HUES64 (cell line): ENCODE results near the gene IMPG1.
"Not testable (repeated sequence)": the region's sequence is repeated elsewhere in the genome, so short reads cannot be mapped to it uniquely, and the experiment has no call there.

Experiments
- H3K27ac ChIP-seq: 2 replicates; pipeline ENCODE4 v1.7.0; 2013; ENCODE audit warnings: low read depth, low read length, inconsistent platforms
- H3K27me3 ChIP-seq: 2 replicates; pipeline ENCODE4 v1.6.1; 2013; ENCODE audit warnings: mild to moderate bottlenecking, low read length; ENCODE audit not compliant: insufficient read depth
- H3K36me3 ChIP-seq: 2 replicates; pipeline ENCODE4 v1.6.1; 2013; ENCODE audit warnings: mild to moderate bottlenecking, low read length; ENCODE audit not compliant: insufficient read depth
- H3K4me1 ChIP-seq: 2 replicates; pipeline ENCODE4 v1.6.1; 2013; ENCODE audit warnings: mild to moderate bottlenecking, low read length, moderate library complexity; ENCODE audit not compliant: insufficient read depth
- H3K4me3 ChIP-seq: 2 replicates; pipeline ENCODE4 v1.5.1; 2013; ENCODE audit warnings: mild to moderate bottlenecking, low read length, moderate library complexity
- H3K9ac ChIP-seq: 2 replicates; pipeline ENCODE4 v1.6.1; 2013; ENCODE audit warnings: mild to moderate bottlenecking, low read depth, low read length
- H3K9me3 ChIP-seq: 2 replicates; pipeline ENCODE4 v1.6.1; 2013; ENCODE audit warnings: low read depth, low read length; ENCODE audit not compliant: insufficient read depth
- WGBS: fragments of 150-250, 120-280 bp; methylation state at CpG from one replicate; pipeline ENCODE4 v1.1.7; 2013; ENCODE audit warnings: missing lambda C conversion rate; 5-methylcytosine and 5-hydroxymethylcytosine counted together

IMPG1 gene

DNA sequence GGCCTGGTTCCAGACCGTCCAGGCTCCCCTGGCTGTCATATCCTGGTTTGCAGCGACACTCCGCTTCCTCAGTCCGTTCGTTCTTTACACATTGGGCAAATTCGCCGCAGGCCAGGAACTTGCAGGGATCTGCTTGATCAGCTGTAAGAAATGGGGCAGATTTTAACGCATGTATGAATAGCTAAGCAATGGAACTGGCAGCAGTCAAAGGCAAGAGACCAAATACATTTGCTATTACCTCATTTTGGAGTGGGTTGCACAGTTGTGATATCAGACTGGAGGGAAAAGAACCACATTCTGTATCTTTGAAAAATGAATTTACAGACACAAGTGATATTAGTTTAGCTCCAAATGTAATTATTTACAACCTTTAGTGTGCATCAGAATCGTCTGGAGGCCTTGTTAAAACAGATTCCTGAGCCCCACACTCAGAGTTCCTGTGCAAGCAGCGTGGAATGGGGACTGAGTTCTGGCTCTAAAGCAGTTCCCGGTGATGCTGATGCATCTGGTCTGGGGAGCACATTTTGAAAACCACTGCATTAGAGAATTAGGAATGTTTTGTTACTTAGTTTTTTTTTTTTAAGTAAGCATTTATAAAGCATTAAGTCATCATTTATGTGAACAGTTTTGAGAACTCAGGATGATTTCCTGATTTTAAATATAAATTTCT is 141.3 kb downstream of the IMPG1 start:
- no peaks in the 10 kb centered on the region for H3K36me3 ChIP-seq
- H3K9me3 ChIP-seq, result no peaks in the 10 kb centered on the region
- 92% methylated on average over 11 of the region's 11 CpGs for WGBS
- peaks cover 12% of the 10 kb centered on the region for H3K4me1 ChIP-seq
- H3K9ac ChIP-seq, result no peak overlapping the region
- H3K4me3 ChIP-seq, result no peak overlapping the region
- no peak overlapping the region for H3K27ac ChIP-seq
- peaks cover 15% of the 10 kb centered on the region for H3K27me3 ChIP-seq

DNA sequence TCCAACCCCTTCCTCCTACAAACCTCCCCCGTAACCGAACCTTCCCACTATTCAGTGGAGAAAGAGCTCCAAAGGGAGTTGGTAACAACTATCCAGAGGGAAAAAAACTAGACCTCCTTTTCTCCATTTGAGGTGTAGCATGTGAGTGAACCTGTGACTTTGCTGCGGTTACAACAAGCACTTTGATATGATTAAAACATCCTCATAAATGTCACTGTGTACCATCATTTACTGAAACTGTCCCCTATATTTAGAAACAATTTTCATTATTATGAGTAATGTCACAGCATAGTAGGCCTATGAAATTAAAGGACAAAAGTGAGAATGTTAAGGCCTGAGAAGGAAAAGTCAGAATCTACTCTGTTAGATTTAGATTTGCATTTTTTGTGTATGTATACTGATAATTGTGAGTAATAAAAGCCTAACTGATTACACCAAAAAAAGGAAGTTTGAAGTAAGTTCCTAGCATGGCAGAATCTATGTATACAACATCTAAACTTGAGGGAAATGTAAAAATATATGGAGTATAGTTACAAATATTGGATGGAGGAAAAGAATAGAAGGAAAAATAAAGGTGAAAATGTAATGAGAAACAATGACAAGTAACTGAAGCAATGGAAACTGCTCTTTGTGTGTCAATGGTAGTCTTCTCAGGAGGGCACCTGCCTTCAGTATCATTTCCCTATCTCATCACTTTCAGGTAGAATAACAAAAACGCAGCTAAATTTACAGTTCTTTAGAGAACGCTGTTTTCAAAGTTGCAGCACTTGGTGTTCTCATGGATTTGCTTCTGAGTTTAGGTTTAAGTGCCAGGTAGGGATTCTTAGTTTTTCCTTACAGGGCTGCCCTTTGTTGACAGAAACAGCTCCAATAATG is 145.9 kb downstream of the IMPG1 start:
- 95% methylated on average over 5 of the region's 5 CpGs for WGBS
- Histone ChIP-seq H3K27me3 (no peaks in the 10 kb centered on the region), H3K9me3 (no peaks in the 10 kb centered on the region), H3K9ac (no peak overlapping the region), H3K27ac (no peak overlapping the region), H3K4me1 (no peaks in the 10 kb centered on the region), H3K36me3 (no peaks in the 10 kb centered on the region), H3K4me3 (no peak overlapping the region)

GRCh38 chr6:75922226-75922625 is 150.2 kb downstream of the IMPG1 start:
- Histone ChIP-seq H3K4me1 (peaks cover 6% of the 10 kb centered on the region), H3K9ac (no peak overlapping the region), H3K27me3 (no peaks in the 10 kb centered on the region), H3K27ac (no peak overlapping the region), H3K36me3 (0 out of 2 replicates have a peak, but pooled peaks cover 4% of the 10 kb centered on the region), H3K9me3 (no peaks in the 10 kb centered on the region), H3K4me3 (no peak overlapping the region)

- H3K9me3 ChIP-seq, result no peaks in the 10 kb centered on the region
- H3K9ac ChIP-seq, result no peak overlapping the region
- H3K27me3 ChIP-seq, result no peaks in the 10 kb centered on the region
- peaks cover 7% of the 10 kb centered on the region for H3K4me1 ChIP-seq
- peaks cover 17% of the 10 kb centered on the region; the same call in 1 of the 2 replicates for H3K36me3 ChIP-seq
- no peak overlapping the region for H3K4me3 ChIP-seq
- H3K27ac ChIP-seq, result no peak overlapping the region
Observed at GRCh38 chr6:75913040-75913439, 159.4 kb downstream of the IMPG1 start.

DNA sequence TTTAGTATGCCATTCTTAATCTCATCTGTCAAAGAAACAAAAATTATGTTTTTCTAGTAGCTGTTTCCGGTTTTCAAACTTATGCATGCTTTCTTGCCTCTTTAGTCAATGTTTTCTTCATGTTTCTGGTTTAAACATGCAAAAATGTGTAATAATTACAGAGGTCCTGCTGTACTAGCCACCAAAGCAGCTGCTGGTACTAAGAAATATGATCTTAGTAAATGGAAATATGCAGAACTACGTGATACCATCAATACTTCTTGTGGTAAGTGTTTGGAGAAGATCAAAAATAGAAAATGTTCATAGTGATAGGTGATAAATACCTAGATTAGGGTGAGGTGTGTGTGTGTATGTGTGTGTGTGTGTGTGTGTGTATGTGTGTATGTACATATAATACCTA is 165.0 kb downstream of the IMPG1 start:
- Histone ChIP-seq H3K27ac (no peak overlapping the region), H3K9me3 (peaks cover 8% of the 10 kb centered on the region; the same call in 1 of the 2 replicates), H3K9ac (no peak overlapping the region), H3K4me1 (no peaks in the 10 kb centered on the region), H3K36me3 (peaks cover 9% of the 10 kb centered on the region), H3K27me3 (no peaks in the 10 kb centered on the region), H3K4me3 (no peak overlapping the region)
- WGBS, result 96% methylated on average over 2 of the region's 2 CpGs

DNA sequence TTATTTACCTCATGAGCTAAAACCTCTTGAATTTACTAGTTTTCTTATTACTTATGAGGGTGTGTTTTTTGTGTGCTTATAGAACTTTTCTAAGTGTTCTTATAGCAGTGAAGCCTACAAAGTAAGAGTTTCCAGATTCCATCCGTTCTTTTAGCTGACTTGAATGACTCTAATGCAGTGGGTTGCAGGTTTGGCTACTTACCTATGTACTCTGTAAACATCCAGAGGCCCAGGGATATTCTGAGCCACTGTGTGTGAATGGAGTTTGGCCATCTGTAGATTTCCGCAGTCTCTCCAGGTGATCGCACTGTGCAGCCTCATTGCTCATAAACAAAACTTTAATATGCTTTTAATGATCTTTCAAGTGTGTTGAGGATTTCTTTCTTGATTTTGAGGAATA is 165.6 kb downstream of the IMPG1 start:
- Histone ChIP-seq H3K9me3 (peaks cover 8% of the 10 kb centered on the region; the same call in 1 of the 2 replicates), H3K27ac (no peak overlapping the region), H3K27me3 (no peaks in the 10 kb centered on the region), H3K9ac (no peak overlapping the region), H3K36me3 (peaks cover 9% of the 10 kb centered on the region), H3K4me1 (no peaks in the 10 kb centered on the region), H3K4me3 (no peak overlapping the region)
- 62% methylated on average over 1 of the region's 3 CpGs for WGBS

DNA sequence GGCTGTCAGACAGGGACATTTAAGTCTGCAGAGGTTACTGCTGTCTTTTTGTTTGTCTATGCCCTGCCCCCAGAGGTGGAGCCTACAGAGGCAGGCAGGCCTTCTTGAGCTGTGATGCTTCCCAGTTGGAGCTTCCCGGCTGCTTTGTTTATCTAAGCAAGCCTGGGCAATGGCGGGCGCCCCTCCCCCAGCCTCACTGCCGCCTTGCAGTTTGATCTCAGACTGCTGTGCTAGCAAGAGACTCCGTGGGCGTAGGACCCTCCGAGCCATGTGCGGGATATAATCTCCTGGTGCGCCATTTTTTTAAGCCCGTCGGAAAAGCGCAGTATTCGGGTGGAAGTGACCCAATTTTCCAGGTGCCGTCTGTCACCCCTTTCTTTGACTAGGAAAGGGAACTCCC is 167.3 kb downstream of the IMPG1 start:
- WGBS, result 89% methylated on average over 14 of the region's 14 CpGs
- not testable (repeated sequence) for H3K4me1 ChIP-seq, H3K9ac ChIP-seq, H3K27me3 ChIP-seq, H3K36me3 ChIP-seq, H3K4me3 ChIP-seq, H3K9me3 ChIP-seq, H3K27ac ChIP-seq

- not testable (repeated sequence) for H3K27me3 ChIP-seq, H3K9me3 ChIP-seq, H3K9ac ChIP-seq, H3K36me3 ChIP-seq, H3K4me1 ChIP-seq, H3K4me3 ChIP-seq, H3K27ac ChIP-seq
- WGBS, result no CpG with 5 or more reads among the region's 1 CpG
Observed at GRCh38 chr6:75900216-75900615, 172.2 kb downstream of the IMPG1 start.

DNA sequence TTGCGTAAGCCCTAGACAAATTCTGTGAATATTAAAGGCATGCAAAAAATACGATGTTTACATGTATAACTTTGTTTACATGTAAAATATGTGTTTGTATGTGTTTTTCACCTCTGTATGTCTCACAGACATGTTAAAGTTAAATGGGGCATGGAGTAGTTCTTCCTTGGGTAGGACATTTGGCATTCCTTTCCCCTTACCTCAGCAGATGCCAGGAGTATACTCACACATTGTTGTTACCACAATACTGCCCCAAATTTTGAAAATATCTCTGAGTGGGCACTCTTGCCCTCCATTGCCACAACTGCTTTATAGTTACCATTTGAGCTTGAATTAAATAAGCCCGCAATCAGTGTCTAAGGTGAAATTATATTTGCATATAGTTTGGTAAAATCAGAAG is 175.9 kb downstream of the IMPG1 start:
- H3K36me3 ChIP-seq, result peaks cover 10% of the 10 kb centered on the region; the same call in 1 of the 2 replicates
- H3K4me3 ChIP-seq, result no peak overlapping the region
- H3K9me3 ChIP-seq, result no peaks in the 10 kb centered on the region
- H3K9ac ChIP-seq, result no peak overlapping the region
- H3K27me3 ChIP-seq, result no peaks in the 10 kb centered on the region
- H3K27ac ChIP-seq, result no peak overlapping the region
- H3K4me1 ChIP-seq, result no peaks in the 10 kb centered on the region
- 100% methylated on average over 2 of the region's 3 CpGs for WGBS

DNA sequence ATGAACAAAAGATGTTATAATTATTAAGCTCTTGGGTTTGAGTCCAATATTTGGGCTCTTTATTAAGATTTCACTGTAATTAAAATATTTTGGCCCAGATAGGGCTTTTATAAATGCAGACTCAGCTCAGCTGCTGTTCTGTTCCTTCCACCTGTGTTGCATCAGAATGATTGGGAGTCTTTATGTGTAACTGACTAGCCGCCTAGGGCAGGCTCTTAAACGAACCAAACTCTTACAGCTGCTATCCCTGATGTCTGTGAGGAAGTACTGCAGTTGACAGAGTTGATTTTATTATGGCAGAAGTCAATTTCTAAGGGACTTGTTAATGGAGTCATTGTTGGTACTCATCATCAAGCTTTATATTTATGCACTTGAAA is 178.7 kb downstream of the IMPG1 start:
- H3K27ac ChIP-seq, result no peak overlapping the region
- 77% methylated on average over 2 of the region's 2 CpGs for WGBS
- peaks cover 26% of the 10 kb centered on the region for H3K36me3 ChIP-seq

DNA sequence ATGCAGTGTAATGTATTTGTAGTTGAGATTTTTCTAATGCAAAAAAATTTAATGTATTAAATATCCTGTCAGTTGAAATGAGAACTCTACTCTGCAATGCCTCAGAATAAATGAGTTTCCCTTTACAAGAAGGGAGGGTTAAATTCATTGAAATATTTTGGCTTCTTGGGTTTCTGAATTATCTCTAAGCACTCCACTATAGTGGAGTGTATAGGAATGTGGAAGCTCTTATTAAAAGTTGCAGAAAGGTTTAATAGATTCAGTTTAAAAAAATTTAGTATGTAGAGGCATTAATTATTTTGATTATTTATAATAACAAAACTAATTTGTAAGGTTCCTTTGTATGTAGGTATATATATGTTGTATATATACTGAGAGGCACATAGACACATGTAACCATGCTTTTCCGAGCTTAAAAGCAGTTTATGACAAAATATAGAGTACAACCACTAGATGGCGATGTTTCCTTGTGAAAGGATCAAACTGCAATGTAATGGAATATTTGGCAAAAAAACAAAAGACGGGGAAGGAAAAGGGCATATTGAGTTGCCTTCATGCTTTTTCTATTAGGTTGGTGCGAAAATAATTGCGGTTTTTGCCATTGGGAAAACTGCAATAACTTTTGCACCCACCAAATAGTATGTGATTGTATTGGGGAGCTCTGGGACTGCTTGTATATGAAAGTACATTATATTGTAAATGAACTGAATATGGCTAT is 179.2 kb downstream of the IMPG1 start:
- Histone ChIP-seq H3K4me1 (no peaks in the 10 kb centered on the region), H3K27ac (no peak overlapping the region), H3K9ac (no peak overlapping the region), H3K27me3 (no peaks in the 10 kb centered on the region), H3K9me3 (no peaks in the 10 kb centered on the region), H3K4me3 (no peak overlapping the region), H3K36me3 (peaks cover 26% of the 10 kb centered on the region)
- WGBS, result 15% methylated on average over 5 of the region's 5 CpGs

More for the DNA sequence above, 178.7 kb downstream of the IMPG1 start:
- Histone ChIP-seq H3K4me1 (no peaks in the 10 kb centered on the region), H3K4me3 (no peak overlapping the region), H3K9ac (no peak overlapping the region), H3K9me3 (no peaks in the 10 kb centered on the region), H3K27me3 (no peaks in the 10 kb centered on the region)
